CD4-positive, alpha-beta T cell (primary cell): ENCODE data around the gene GMPPB. TPM values are rescaled to one million over a fixed set of nuclear protein-coding genes. Genes with fewer than 3 reads are reported as not detected.

Source experiments
- ATAC-seq: fragments of 200-7000 bp; cut with Tn5 transposase; one replicate; pipeline ENCODE4 v1.10.0; 2022; ENCODE audit warnings: mild to moderate bottlenecking; ENCODE audit not compliant: poor library complexity
- CTCF ChIA-PET: fragments of 350-600 bp; sonication (Branson Sonifier 250); formaldehyde crosslinking; loops from one replicate; lab custom pipeline; 2021; ENCODE audit warnings: antibody characterized with exemption, inconsistent platforms; lab: Charles Lee
- POLR2A ChIA-PET: fragments of 350-600 bp; sonication (Branson Sonifier 250); formaldehyde crosslinking; loops from one replicate; lab custom pipeline; 2021; ENCODE audit warnings: antibody characterized with exemption, inconsistent platforms; lab: Charles Lee
- DNase-seq, 14 experiments: peaks; one replicate each; pipeline ENCODE4 v3.0.0-alpha.2; 2013 to 2020; ENCODE audit warnings: mixed read lengths in 2 of 14
- H3K27ac ChIP-seq, 2 donors: one replicate each; pipeline versions ENCODE4 v1.5.1 to v1.7.0; 2013; ENCODE audit warnings: low read length in 2 of 2, low read depth in 1 of 2, mild to moderate bottlenecking in 1 of 2
- H3K27me3 ChIP-seq, 2 experiments: 1 replicate in 1 of 2; 2 replicates in 1 of 2; pipeline versions ENCODE4 v1.6.1 to v1.7.0; 2013; ENCODE audit warnings: low read length in 2 of 2, control low read depth in 1 of 2, mild to moderate bottlenecking in 1 of 2, moderate library complexity in 1 of 2; ENCODE audit not compliant: insufficient read depth in 2 of 2, control insufficient read depth in 1 of 2
- H3K36me3 ChIP-seq: one replicate; pipeline ENCODE4 v1.6.1; 2013; ENCODE audit warnings: low read length, control low read depth; ENCODE audit not compliant: insufficient read depth
- H3K4me1 ChIP-seq: one replicate; pipeline ENCODE4 v1.6.1; 2013; ENCODE audit warnings: low read length, control low read depth; ENCODE audit not compliant: insufficient read depth
- H3K4me3 ChIP-seq: one replicate; pipeline ENCODE4 v1.5.1; 2013; ENCODE audit warnings: mild to moderate bottlenecking, low read length, moderate library complexity
- H3K9me3 ChIP-seq, 2 experiments: 1 replicate in 1 of 2; 2 replicates in 1 of 2; pipeline versions ENCODE4 v1.6.1 to v1.7.0; 2013; ENCODE audit warnings: low read length in 2 of 2, mild to moderate bottlenecking in 2 of 2, control low read depth in 1 of 2, moderate library complexity in 1 of 2; ENCODE audit not compliant: control insufficient read depth in 1 of 2, insufficient read depth in 1 of 2
- H3K27ac Mint-ChIP-seq: one replicate; pipeline ENCODE4 v1.8.0; 2020; ENCODE audit warnings: mixed read lengths
- H3K27me3 Mint-ChIP-seq: one replicate; pipeline ENCODE4 v1.8.0; 2021; ENCODE audit warnings: mixed read lengths
- H3K36me3 Mint-ChIP-seq: one replicate; pipeline ENCODE4 v1.8.0; 2021; ENCODE audit warnings: low read depth, mixed read lengths
- H3K4me1 Mint-ChIP-seq: one replicate; pipeline ENCODE4 v1.8.0; 2021; ENCODE audit warnings: low read depth, mixed read lengths
- H3K4me3 Mint-ChIP-seq: one replicate; pipeline ENCODE4 v1.8.0; 2020; ENCODE audit warnings: mild to moderate bottlenecking, mixed read lengths
- H3K9me3 Mint-ChIP-seq: one replicate; pipeline ENCODE4 v1.8.0; 2020; ENCODE audit warnings: mixed read lengths
- CTCF ChIP-seq: fragments of 200-600 bp; IDR thresholded peaks from one replicate; pipeline ENCODE4 v1.8.0; 2022; ENCODE audit warnings: antibody characterized with exemption, mild to moderate bottlenecking
- intact Hi-C, 2 experiments: fragments of 100-400 bp; cut with DNase I in 1 of 2; cut with micrococcal nuclease in 1 of 2; formaldehyde crosslinking; loops; one replicate each; pipeline versions ENCODE4 v1.15.1 to v1.9.0; 2023 to 2025; cut with DNase I, micrococcal nuclease
- total RNA-seq, 174 experiments: library from RNA in 2 of 174; stranded (reverse) in 2 of 174; gene quantifications; one replicate each; pipeline ENCODE4 v1.2.3 and lab custom pipeline; 2021 to 2026

The GMPPB gene
- total RNA-seq, 2 experiments from 2014 or later: 39.0 to 41.4 TPM

- Histone ChIP-seq H3K4me3 (peak overlapping the region; percentile 99), H3K27ac (peak overlapping the region; percentile 95 to 96), H3K4me1 (peaks cover 31% of the 10 kb centered on the region), H3K9me3 (no peaks in the 10 kb centered on the region), H3K36me3 (peaks cover 40% of the 10 kb centered on the region), H3K27me3 (no peaks in the 10 kb centered on the region)
- ChIA-PET POLR2A (interaction anchor here (0.6 to 1.3 kb wide), 3 partner anchors 32 to 79 kb away, joined by 3 to 4 read pairs (median 3); partner anchors contain the start of gene INKA1), CTCF (no interaction called here)
- intact Hi-C loops: loop anchor here in 1 of 2 experiments (1.0 kb wide), 1 partner anchor 50 kb away; the partner anchor contains the start of gene APEH
- Mint-ChIP-seq H3K27me3 (no peaks in the 10 kb centered on the region), H3K4me3 (peak overlapping the region; percentile 98), H3K36me3 (peaks cover 42% of the 10 kb centered on the region), H3K27ac (peak overlapping the region; percentile 93), H3K9me3 (no peaks in the 10 kb centered on the region), H3K4me1 (peaks cover 37% of the 10 kb centered on the region)
- no peak for TF ChIP-seq CTCF
- DNase-seq (peak in 7 of 14 experiments; percentile 22 to 88 (median 38)), ATAC-seq (no peak)
Observed at GRCh38 chr3:49724586-49724985, 835 bp upstream of the GMPPB start.

DNA sequence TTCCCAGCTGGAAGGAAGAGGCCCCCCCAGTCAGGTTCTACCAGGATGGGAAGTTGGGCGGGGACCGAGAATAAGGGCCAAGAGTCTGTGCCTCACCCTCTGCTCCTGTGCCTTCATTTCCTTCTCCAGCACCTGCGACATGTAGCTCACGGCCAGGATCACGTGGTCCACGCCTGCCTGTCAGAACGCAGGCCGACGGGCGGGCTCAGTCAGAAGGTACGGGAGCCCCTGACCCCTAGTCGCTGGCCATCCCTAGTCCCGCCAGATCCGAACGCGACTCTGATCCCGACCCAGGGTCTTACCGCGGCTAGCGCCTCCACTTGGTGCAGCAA is 489 bp downstream of the GMPPB start:
- ATAC-seq (peak; percentile 22), DNase-seq (peak; percentile 30 to 82 (median 54))
- H3K27me3 ChIP-seq: no peaks in the 10 kb centered on the region
- no peak for TF ChIP-seq CTCF
- no peaks in the 10 kb centered on the region for H3K27me3 Mint-ChIP-seq
- H3K4me1 Mint-ChIP-seq: peaks cover 48% of the 10 kb centered on the region
- peak overlapping the region; percentile 98 for H3K4me3 Mint-ChIP-seq
- H3K4me1 ChIP-seq: peaks cover 43% of the 10 kb centered on the region
- H3K36me3 ChIP-seq: peaks cover 40% of the 10 kb centered on the region
- no peaks in the 10 kb centered on the region for H3K9me3 ChIP-seq
- H3K4me3 ChIP-seq: peak overlapping the region; percentile 99
- ChIA-PET CTCF (no interaction called here), POLR2A (interaction anchor here (0.6 to 1.3 kb wide), 3 partner anchors 31 to 80 kb away, joined by 3 to 4 read pairs (median 3); partner anchors contain the start of gene INKA1)
- intact Hi-C loops: no loop called here
- H3K27ac Mint-ChIP-seq: peak overlapping the region; percentile 93
- H3K9me3 Mint-ChIP-seq: no peaks in the 10 kb centered on the region
- H3K27ac ChIP-seq: peak overlapping the region; percentile 96 to 97
- H3K36me3 Mint-ChIP-seq: peaks cover 41% of the 10 kb centered on the region

DNA sequence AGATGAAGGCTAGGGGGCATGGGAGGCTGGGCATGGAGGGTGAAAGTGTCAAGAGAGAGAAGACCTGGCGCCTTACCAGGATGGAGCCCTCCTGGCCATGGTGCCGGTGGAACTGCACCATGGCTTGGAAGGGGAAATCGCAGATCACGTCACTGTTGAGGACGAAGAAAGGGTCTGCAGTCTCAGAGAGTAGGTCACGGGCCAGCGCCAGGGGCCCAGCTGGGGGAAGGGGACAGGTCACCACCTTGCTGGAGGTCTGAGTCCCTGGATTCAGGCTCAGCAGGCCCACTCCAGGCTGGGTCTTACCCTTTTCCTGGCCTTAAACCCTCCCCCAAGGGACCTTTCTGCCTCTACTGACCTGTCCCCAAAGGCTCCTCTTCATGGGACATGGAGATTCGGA is 855 bp downstream of the GMPPB start:
- H3K4me1 ChIP-seq: peaks cover 43% of the 10 kb centered on the region
- CTCF ChIA-PET: no interaction called here
- DNase-seq: no peak

More for the DNA sequence above, 855 bp downstream of the GMPPB start:
- H3K4me3 ChIP-seq: peak overlapping the region; percentile 99
- peaks cover 37% of the 10 kb centered on the region for H3K36me3 Mint-ChIP-seq
- peak overlapping the region; percentile 93 for H3K27ac Mint-ChIP-seq
- POLR2A ChIA-PET: interaction anchor here (0.6 kb wide), 1 partner anchor 30 kb away, joined by 3 read pairs; no protein-coding TSS in a partner anchor
- peak overlapping the region; percentile 96 to 97 for H3K27ac ChIP-seq
- no peaks in the 10 kb centered on the region for H3K9me3 Mint-ChIP-seq
- no peak for ATAC-seq
- no peaks in the 10 kb centered on the region for H3K9me3 ChIP-seq
- H3K27me3 ChIP-seq: no peaks in the 10 kb centered on the region
- intact Hi-C loops: no loop called here
- TF ChIP-seq CTCF: no peak
- peaks cover 37% of the 10 kb centered on the region for H3K36me3 ChIP-seq
- H3K4me3 Mint-ChIP-seq: peak overlapping the region; percentile 98
- no peaks in the 10 kb centered on the region for H3K27me3 Mint-ChIP-seq
- peaks cover 48% of the 10 kb centered on the region for H3K4me1 Mint-ChIP-seq
